HepG2 (cell line): ENCODE measurements around the gene LGALS3. TPM values are rescaled to one million over a fixed set of nuclear protein-coding genes. Genes with fewer than 3 reads are reported as not detected.

Experiments
- ATAC-seq: fragments of 200-7000 bp; cut with Tn5 transposase; 3 replicates; pipeline ENCODE4 v1.9.1; 2020; ENCODE audit warnings: mild to moderate bottlenecking, moderate library complexity
- BruUV-seq: library from RNA; stranded (reverse); fragments of 400-500 nt; replicated peaks from 2 replicates; lab custom pipeline; 2021; lab: Mats Ljungman, UMichigan
- CTCF ChIA-PET: fragments of 300-600 bp; formaldehyde crosslinking; extraction: SDS; loops from one replicate; lab custom pipeline; 2021; ENCODE audit warnings: low total read pairs, inconsistent platforms, low intra/inter-chr PET ratio; lab: Yijun Ruan, JAX
- POLR2A ChIA-PET: fragments of 350-600 bp; sonication (Branson Sonifier 250); formaldehyde crosslinking; loops from one replicate; lab custom pipeline; 2020; ENCODE audit warnings: antibody characterized with exemption, inconsistent platforms; lab: Yijun Ruan, JAX
- DNase-seq: peaks from one replicate; pipeline ENCODE4 v3.0.0-alpha.2; 2015; ENCODE audit warnings: low spot score
- FAIRE-seq: peaks from 3 replicates; lab custom pipeline; 2011; peaks lifted over from hg19 to GRCh38; lab: Jason Lieb, UNC
- H2AFZ ChIP-seq: one replicate; pipeline ENCODE4 v1.6.1; 2011; ENCODE audit warnings: low read length, inconsistent platforms
- H3K27ac ChIP-seq: fragments of 300-600 bp; 3 replicates; pipeline ENCODE4 v1.8.0; 2011; ENCODE audit warnings: mixed run types, mild to moderate bottlenecking, mixed read lengths, low read length, inconsistent platforms; ENCODE audit not compliant: insufficient read depth; ENCODE audit errors: extremely low read length
- H3K27me3 ChIP-seq, 2 experiments: fragments of 200-600 bp in 1 of 2; 2 replicates in 1 of 2; 3 replicates in 1 of 2; pipeline versions ENCODE4 v1.6.0 to v1.8.0; 2011; ENCODE audit warnings: low read length in 2 of 2, mild to moderate bottlenecking in 2 of 2, moderate library complexity in 2 of 2, inconsistent platforms in 1 of 2; ENCODE audit not compliant: insufficient read depth in 2 of 2, control insufficient read depth in 1 of 2
- H3K36me3 ChIP-seq, 2 experiments: fragments of 200-600 bp in 1 of 2; replicated peaks in 1 of 2; 2 replicates in 1 of 2; 3 replicates in 1 of 2; pipeline versions ENCODE4 v1.5.1 to v1.8.0; 2011; ENCODE audit warnings: low read length in 2 of 2, inconsistent platforms in 1 of 2; ENCODE audit not compliant: insufficient read depth in 2 of 2, control insufficient read depth in 1 of 2
- H3K4me1 ChIP-seq: 2 replicates; pipeline ENCODE4 v1.5.1; 2012; ENCODE audit warnings: low read length, inconsistent platforms; ENCODE audit not compliant: insufficient read depth
- H3K4me2 ChIP-seq: 2 replicates; pipeline ENCODE4 v1.6.0; 2011; ENCODE audit warnings: low read depth, low read length, inconsistent platforms
- H3K4me3 ChIP-seq, 3 experiments: fragments of 200-600 bp in 1 of 3; sonication (generic), shearing (Covaris generic) in 1 of 3; replicated peaks in 1 of 3; 2 replicates each; pipeline ENCODE4 v1.5.1; 2011 to 2016; ENCODE audit warnings: low read length in 3 of 3, inconsistent platforms in 2 of 3, low read depth in 2 of 3, mild to moderate bottlenecking in 2 of 3, control low read depth in 1 of 3, mixed read lengths in 1 of 3; ENCODE audit not compliant: insufficient read depth in 1 of 3
- H3K79me2 ChIP-seq: one replicate; pipeline ENCODE4 v1.6.1; 2011; ENCODE audit warnings: low read length, inconsistent platforms; ENCODE audit not compliant: insufficient read depth
- H3K9ac ChIP-seq: 2 replicates; pipeline ENCODE4 v1.6.0; 2011; ENCODE audit warnings: mild to moderate bottlenecking, low read depth, low read length, inconsistent platforms; ENCODE audit not compliant: insufficient read depth
- H3K9me3 ChIP-seq: 2 replicates; pipeline ENCODE4 v1.5.1; 2012; ENCODE audit warnings: mild to moderate bottlenecking, low read length
- H4K20me1 ChIP-seq: 2 replicates; pipeline ENCODE4 v1.6.0; 2011; ENCODE audit warnings: inconsistent platforms, mild to moderate bottlenecking, low read length, moderate library complexity; ENCODE audit not compliant: insufficient read depth
- CBX2 ChIP-seq, 2 experiments: fragments of 200-600 bp in 1 of 2; sonication (generic); formaldehyde crosslinking in 1 of 2; IDR thresholded peaks; 2 replicates each; pipeline versions ENCODE4 v1.7.0 to v1.8.1; 2018 to 2022; ENCODE audit warnings: low read depth in 2 of 2, low read length in 1 of 2, mild to moderate bottlenecking in 1 of 2, missing genetic modification reagents in 1 of 2
- HOXA5 ChIP-seq: sonication (generic); formaldehyde crosslinking; IDR thresholded peaks from 2 replicates; pipeline ENCODE4 v1.4.0; 2020; ENCODE audit warnings: missing genetic modification reagents
- ISX ChIP-seq: sonication (generic); formaldehyde crosslinking; conservative IDR thresholded peaks from 2 replicates; pipeline ENCODE4 v1.5.0; 2020; ENCODE audit warnings: missing genetic modification reagents
- NR2F2 ChIP-seq: IDR thresholded peaks from 2 replicates; pipeline ENCODE4 v1.6.1; 2012; ENCODE audit warnings: low read depth, inconsistent platforms, borderline replicate concordance
- PCBP1 ChIP-seq: fragments of 200-400 bp; formaldehyde crosslinking; IDR thresholded peaks from 2 replicates; pipeline ENCODE4 v1.6.1; 2017; ENCODE audit warnings: mild to moderate bottlenecking, low read depth, low read length, borderline replicate concordance
- RFX1 ChIP-seq: fragments of 450-650 bp; IDR thresholded peaks from 2 replicates; pipeline ENCODE4 v1.6.1; 2017
- RFXAP ChIP-seq: sonication (generic); formaldehyde crosslinking; IDR thresholded peaks from 2 replicates; pipeline ENCODE4 v1.4.0; 2020; ENCODE audit warnings: missing genetic modification reagents, borderline replicate concordance
- RNF2 ChIP-seq: fragments of 450-650 bp; conservative IDR thresholded peaks from 2 replicates; pipeline ENCODE4 v1.6.1; 2016; ENCODE audit warnings: low read depth
- STAG1 ChIP-seq: sonication (generic); formaldehyde crosslinking; IDR thresholded peaks from 2 replicates; pipeline ENCODE4 v1.4.0; 2020; ENCODE audit warnings: missing genetic modification reagents
- ZMAT3 ChIP-seq: sonication (generic); formaldehyde crosslinking; conservative IDR thresholded peaks from 2 replicates; pipeline ENCODE4 v1.7.0; 2021; ENCODE audit warnings: missing genetic modification reagents
- ZNF720 ChIP-seq: sonication (generic); formaldehyde crosslinking; IDR thresholded peaks from 2 replicates; pipeline ENCODE4 v1.4.0; 2020; ENCODE audit warnings: missing genetic modification reagents
- ZNF839 ChIP-seq: sonication (generic); formaldehyde crosslinking; IDR thresholded peaks from 2 replicates; pipeline ENCODE4 v1.4.0; 2020; ENCODE audit warnings: missing genetic modification reagents, mild to moderate bottlenecking, borderline replicate concordance
- ZNF841 ChIP-seq: sonication (generic); formaldehyde crosslinking; IDR thresholded peaks from 2 replicates; pipeline ENCODE4 v1.8.1; 2023; ENCODE audit warnings: missing genetic modification reagents, borderline replicate concordance
- WGBS: methylation state at CpG from one replicate; pipeline ENCODE4 v1.1.6; 2017; ENCODE audit warnings: low lambda C conversion rate; 5-methylcytosine and 5-hydroxymethylcytosine counted together
- in situ Hi-C: cut with HindIII; loops from 2 replicates; pipeline ENCODE4 v1.10.0; 2017; ENCODE audit warnings: low pct_unique_long_range_greater_than_20kb; ENCODE audit not compliant: extremely low pct_ligation_motif_present
- intact Hi-C: fragments of 100-400 bp; cut with micrococcal nuclease; formaldehyde crosslinking; loops from one replicate; pipeline ENCODE4 v1.10.0; 2022; ENCODE audit not compliant: unreplicated experiment
- polyA plus RNA-seq, 8 experiments: library from polyadenylated mRNA; depleted of rRNA in 3 of 8; stranded (reverse) in 7 of 8; unstranded in 1 of 8; fragments of >200 nt; fragmentation: Illumina TruSeq in 4 of 8; extraction: Trizol in 4 of 8; gene quantifications; 2 replicates each; pipeline versions ENCODE4 v1.2.1 to v1.2.3, GENCODE V29; 2011 to 2016; ENCODE audit warnings: low read depth in 4 of 8, missing spikeins in 1 of 8, mixed read lengths in 1 of 8; ENCODE audit not compliant: insufficient read depth in 1 of 8
- total RNA-seq, 5 experiments: library from RNA; depleted of rRNA; stranded (reverse); fragments of >200 nt; fragmentation: Illumina TruSeq; extraction: Trizol; gene quantifications; 2 replicates each; pipeline ENCODE4 v1.2.3, GENCODE V29; 2016; ENCODE audit warnings: low read depth in 1 of 5
- TF ChIP-seq, protein P1 (sequence below): IDR thresholded peaks from 2 replicates; pipeline ENCODE4 v1.6.1; 2016; ENCODE audit warnings: low read depth, borderline replicate concordance
- TF ChIP-seq, protein P2 (sequence below): sonication (generic); formaldehyde crosslinking; IDR thresholded peaks from 2 replicates; pipeline ENCODE4 v1.4.0; 2020; ENCODE audit warnings: mild to moderate bottlenecking, missing genetic modification reagents, borderline replicate concordance

Gene LGALS3
- total and polyA plus RNA-seq, 2 of the 13 experiments (the other 11 are each of a cell fraction or from before 2014, with no cell fraction given), result 5.0 to 97.4 TPM

DNA sequence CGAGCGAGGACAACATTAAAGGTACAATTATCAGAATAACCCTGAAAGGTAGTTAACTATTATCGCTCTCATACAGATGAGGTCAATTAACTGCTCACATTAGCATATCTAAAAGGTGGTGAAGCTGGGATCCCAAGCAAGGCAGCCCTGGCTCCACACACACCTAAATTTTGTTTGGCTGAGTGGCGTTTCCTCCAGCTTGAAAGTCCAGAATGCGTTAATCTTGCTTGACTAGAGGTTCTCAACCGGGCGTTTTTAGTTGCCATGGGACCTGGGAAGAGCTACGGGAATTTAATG is 61.8 kb downstream of the LGALS3 start:
- TF ChIP-seq ZMAT3 (CRISPR knock-in tag) (0 out of 2 replicates have a peak, but pooled peaks have one; percentile 16), RFXAP (peak; percentile 46; the same call in 1 of the 2 replicates), ZNF720 (CRISPR knock-in tag) (no peak), RFX1 (peak; percentile 65; the same call in 1 of the 2 replicates), ZNF839 (CRISPR knock-in tag) (no peak), PCBP1 (no peak), CBX2 (IDR thresholded peaks at IDR 0.05; ENCODE audit: low read depth, low read length) (no peak), CBX2 (CRISPR knock-in tag; IDR thresholded peaks at IDR 0.05; ENCODE audit: low read depth) (no peak), HOXA5 (CRISPR knock-in tag) (no peak), RNF2 (no peak), ZNF841 (CRISPR knock-in tag) (no peak), ISX (CRISPR knock-in tag) (0 out of 2 replicates have a peak, but pooled peaks have one; percentile 69), STAG1 (CRISPR knock-in tag) (0 out of 2 replicates have a peak, but pooled peaks have one; percentile 5), NR2F2 (no peak)
- TF ChIP-seq, protein P1, sequence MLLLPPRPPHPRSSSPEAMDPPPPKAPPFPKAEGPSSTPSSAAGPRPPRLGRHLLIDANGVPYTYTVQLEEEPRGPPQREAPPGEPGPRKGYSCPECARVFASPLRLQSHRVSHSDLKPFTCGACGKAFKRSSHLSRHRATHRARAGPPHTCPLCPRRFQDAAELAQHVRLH, result no peak
- TF ChIP-seq, protein P2, sequence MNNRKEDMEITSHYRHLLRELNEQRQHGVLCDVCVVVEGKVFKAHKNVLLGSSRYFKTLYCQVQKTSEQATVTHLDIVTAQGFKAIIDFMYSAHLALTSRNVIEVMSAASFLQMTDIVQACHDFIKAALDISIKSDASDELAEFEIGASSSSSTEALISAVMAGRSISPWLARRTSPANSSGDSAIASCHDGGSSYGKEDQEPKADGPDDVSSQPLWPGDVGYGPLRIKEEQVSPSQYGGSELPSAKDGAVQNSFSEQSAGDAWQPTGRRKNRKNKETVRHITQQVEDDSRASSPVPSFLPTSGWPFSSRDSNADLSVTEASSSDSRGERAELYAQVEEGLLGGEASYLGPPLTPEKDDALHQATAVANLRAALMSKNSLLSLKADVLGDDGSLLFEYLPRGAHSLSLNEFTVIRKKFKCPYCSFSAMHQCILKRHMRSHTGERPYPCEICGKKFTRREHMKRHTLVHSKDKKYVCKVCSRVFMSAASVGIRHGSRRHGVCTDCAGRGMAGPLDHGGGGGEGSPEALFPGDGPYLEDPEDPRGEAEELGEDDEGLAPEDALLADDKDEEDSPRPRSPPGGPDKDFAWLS, result no peak
- H2AFZ ChIP-seq, result peak overlapping the region; percentile 35
- peak overlapping the region; percentile 84 to 88 (median 87) for H3K4me3 ChIP-seq
- peak overlapping the region; percentile 89 for H3K4me2 ChIP-seq
- WGBS, result 1% methylated on average over 8 of the region's 8 CpGs
- POLR2A ChIA-PET, result no interaction called here
- H3K9me3 ChIP-seq, result no peaks in the 10 kb centered on the region
- H3K79me2 ChIP-seq, result peaks cover 39% of the 10 kb centered on the region
- DNase-seq (no peak), FAIRE-seq (no peak), ATAC-seq (no peak)
- intact Hi-C loops (no loop called here), in situ Hi-C loops (no loop called here)
- peak overlapping the region; percentile 74 for H3K27ac ChIP-seq
- peaks cover 21% of the 10 kb centered on the region for H3K4me1 ChIP-seq
- H3K9ac ChIP-seq, result peak overlapping the region; percentile 74
- 0 out of 5 replicates have a peak, but pooled peaks cover 0 to 10% of the 10 kb centered on the region in 2 experiments for H3K36me3 ChIP-seq
- H4K20me1 ChIP-seq, result no peaks in the 10 kb centered on the region
- no TSS peak for BruUV-seq
- CTCF ChIA-PET, result no interaction called here
- H3K27me3 ChIP-seq, result no peaks in the 10 kb centered on the region; a peak in 1 of 5 replicates
